HEK293 (cell line): ENCODE data around the gene LPO.

ENCODE experiments used
- CTCF ChIA-PET: fragments of 350-600 bp; formaldehyde crosslinking; extraction: SDS; loops from one replicate; lab custom pipeline; 2021; ENCODE audit warnings: antibody characterized with exemption; lab: Yijun Ruan, JAX
- POLR2A ChIA-PET: fragments of 300-600 bp; formaldehyde crosslinking; extraction: SDS; loops from one replicate; lab custom pipeline; 2020; ENCODE audit warnings: antibody characterized with exemption, inconsistent platforms; lab: Yijun Ruan, JAX
- H3K27ac ChIP-seq: fragments of 200-500 bp; sonication (Bioruptor generic); 2 replicates; pipeline ENCODE4 v1.5.1; 2014; ENCODE audit warnings: low read depth, low read length, control low read depth, inconsistent platforms; ENCODE audit errors: extremely low read depth
- H3K36me3 ChIP-seq, 2 experiments: fragments of 200-500 bp in 1 of 2; sonication (Bioruptor generic) in 1 of 2; 1 replicate in 1 of 2; 2 replicates in 1 of 2; pipeline ENCODE4 v1.5.1; 2014 to 2017; ENCODE audit warnings: inconsistent platforms in 2 of 2, low read length in 2 of 2; ENCODE audit not compliant: control insufficient read depth in 2 of 2, insufficient read depth in 1 of 2
- H3K4me1 ChIP-seq: fragments of 200-500 bp; sonication (Bioruptor generic); 2 replicates; pipeline ENCODE4 v1.5.1; 2014; ENCODE audit warnings: mild to moderate bottlenecking, low read length, inconsistent platforms; ENCODE audit not compliant: control insufficient read depth, insufficient read depth
- H3K4me3 ChIP-seq: 2 replicates; pipeline ENCODE4 v1.5.1; 2011; ENCODE audit warnings: low read depth, mild to moderate bottlenecking, control low read depth, low read length, moderate library complexity
- H3K9me3 ChIP-seq: fragments of 200-500 bp; sonication (Bioruptor generic); 2 replicates; pipeline ENCODE4 v1.5.1; 2014; ENCODE audit warnings: low read depth, low read length, inconsistent platforms; ENCODE audit not compliant: control insufficient read depth, insufficient read depth
- BCL11B ChIP-seq: fragments of 450-650 bp; formaldehyde crosslinking; IDR thresholded peaks from 2 replicates; pipeline ENCODE4 v1.5.1; 2016; ENCODE audit warnings: low read depth, missing biosample characterization, missing genetic modification characterization
- FEZF1 ChIP-seq: fragments of 450-650 bp; formaldehyde crosslinking; IDR thresholded peaks from 2 replicates; pipeline ENCODE4 v1.5.1; 2016; ENCODE audit warnings: missing biosample characterization, missing genetic modification characterization
- SETDB1 ChIP-seq: IDR thresholded peaks from one replicate; pipeline ENCODE4 v1.6.1; 2017; ENCODE audit warnings: mild to moderate bottlenecking, low read length, moderate library complexity, mixed read lengths; ENCODE audit not compliant: insufficient read length
- TCF7L2 ChIP-seq: IDR thresholded peaks from 2 replicates; pipeline ENCODE4 v1.6.1; 2011; ENCODE audit warnings: low read depth, mild to moderate bottlenecking, inconsistent platforms, low read length, moderate library complexity, borderline replicate concordance
- ZEB2 ChIP-seq: fragments of 450-650 bp; formaldehyde crosslinking; IDR thresholded peaks from 2 replicates; pipeline ENCODE4 v1.5.1; 2016; ENCODE audit warnings: missing biosample characterization, missing genetic modification characterization
- ZFP37 ChIP-seq: fragments of 450-650 bp; formaldehyde crosslinking; IDR thresholded peaks from 2 replicates; pipeline ENCODE4 v1.5.1; 2016; ENCODE audit warnings: missing biosample characterization, missing genetic modification characterization
- ZFP41 ChIP-seq: fragments of 450-650 bp; formaldehyde crosslinking; IDR thresholded peaks from 2 replicates; pipeline ENCODE4 v1.5.1; 2016; ENCODE audit warnings: missing biosample characterization, missing genetic modification characterization, borderline replicate concordance
- ZIC2 ChIP-seq: fragments of 450-650 bp; formaldehyde crosslinking; IDR thresholded peaks from 2 replicates; pipeline ENCODE4 v1.5.1; 2016; ENCODE audit warnings: missing biosample characterization, missing genetic modification characterization
- ZNF10 ChIP-seq: fragments of 450-650 bp; formaldehyde crosslinking; IDR thresholded peaks from 2 replicates; pipeline ENCODE4 v1.5.1; 2017; ENCODE audit warnings: missing biosample characterization, missing genetic modification characterization
- ZNF133 ChIP-seq: fragments of 450-650 bp; formaldehyde crosslinking; IDR thresholded peaks from 2 replicates; pipeline ENCODE4 v1.5.1; 2016; ENCODE audit warnings: missing biosample characterization, missing genetic modification characterization
- ZNF146 ChIP-seq: fragments of 450-650 bp; formaldehyde crosslinking; IDR thresholded peaks from 2 replicates; pipeline ENCODE4 v1.5.1; 2016; ENCODE audit warnings: missing biosample characterization, missing genetic modification characterization
- ZNF169 ChIP-seq: fragments of 450-650 bp; formaldehyde crosslinking; IDR thresholded peaks from 2 replicates; pipeline ENCODE4 v1.5.1; 2016; ENCODE audit warnings: missing biosample characterization, missing genetic modification characterization
- ZNF175 ChIP-seq: fragments of 450-650 bp; formaldehyde crosslinking; IDR thresholded peaks from 2 replicates; pipeline ENCODE4 v1.5.1; 2016; ENCODE audit warnings: missing biosample characterization, missing genetic modification characterization
- ZNF24 ChIP-seq: fragments of 450-650 bp; formaldehyde crosslinking; IDR thresholded peaks from 2 replicates; pipeline ENCODE4 v1.5.1; 2016; ENCODE audit warnings: missing biosample characterization, missing genetic modification characterization
- ZNF302 ChIP-seq: fragments of 450-650 bp; formaldehyde crosslinking; IDR thresholded peaks from 2 replicates; pipeline ENCODE4 v1.5.1; 2016; ENCODE audit warnings: missing biosample characterization, missing genetic modification characterization, low read depth
- ZNF324 ChIP-seq: fragments of 450-650 bp; formaldehyde crosslinking; IDR thresholded peaks from 2 replicates; pipeline ENCODE4 v1.5.1; 2016; ENCODE audit warnings: missing biosample characterization, missing genetic modification characterization
- ZNF426 ChIP-seq: fragments of 450-650 bp; formaldehyde crosslinking; IDR thresholded peaks from 2 replicates; pipeline ENCODE4 v1.5.1; 2017; ENCODE audit warnings: missing biosample characterization, missing genetic modification characterization, mild to moderate bottlenecking, inconsistent platforms, moderate library complexity
- ZNF530 ChIP-seq: fragments of 450-650 bp; formaldehyde crosslinking; IDR thresholded peaks from 2 replicates; pipeline ENCODE4 v1.5.1; 2016; ENCODE audit warnings: low read depth, missing biosample characterization, missing genetic modification characterization
- ZNF548 ChIP-seq: fragments of 450-650 bp; formaldehyde crosslinking; IDR thresholded peaks from 2 replicates; pipeline ENCODE4 v1.5.1; 2016; ENCODE audit warnings: missing biosample characterization, missing genetic modification characterization
- ZNF561 ChIP-seq: fragments of 450-650 bp; IDR thresholded peaks from 2 replicates; pipeline ENCODE4 v1.5.1; 2018; ENCODE audit warnings: missing biosample characterization, missing genetic modification characterization, borderline replicate concordance
- ZNF629 ChIP-seq: fragments of 450-650 bp; formaldehyde crosslinking; IDR thresholded peaks from 2 replicates; pipeline ENCODE4 v1.5.1; 2017; ENCODE audit warnings: missing biosample characterization, missing genetic modification characterization
- ZNF654 ChIP-seq: fragments of 450-650 bp; formaldehyde crosslinking; IDR thresholded peaks from 2 replicates; pipeline ENCODE4 v1.5.1; 2016; ENCODE audit warnings: low read depth, missing biosample characterization, missing genetic modification characterization
- ZNF670 ChIP-seq: fragments of 450-650 bp; formaldehyde crosslinking; IDR thresholded peaks from 2 replicates; pipeline ENCODE4 v1.5.1; 2016; ENCODE audit warnings: missing biosample characterization, missing genetic modification characterization, low read depth
- ZSCAN30 ChIP-seq: fragments of 450-650 bp; IDR thresholded peaks from 2 replicates; pipeline ENCODE4 v1.5.1; 2018; ENCODE audit warnings: missing biosample characterization, mild to moderate bottlenecking, missing genetic modification characterization, moderate library complexity
- TF ChIP-seq, protein P1 (sequence below): fragments of 450-650 bp; formaldehyde crosslinking; IDR thresholded peaks from 2 replicates; pipeline ENCODE4 v1.5.1; 2016; ENCODE audit warnings: missing biosample characterization, missing genetic modification characterization
- TF ChIP-seq, protein P2 (sequence below): fragments of 450-650 bp; formaldehyde crosslinking; IDR thresholded peaks from 2 replicates; pipeline ENCODE4 v1.5.1; 2017; ENCODE audit warnings: missing biosample characterization, missing genetic modification characterization
- TF ChIP-seq, protein P3 (sequence below): fragments of 450-650 bp; formaldehyde crosslinking; IDR thresholded peaks from 2 replicates; pipeline ENCODE4 v1.5.1; 2016; ENCODE audit warnings: missing biosample characterization, missing genetic modification characterization
- TF ChIP-seq, protein P4 (sequence below): fragments of 450-650 bp; formaldehyde crosslinking; optimal IDR thresholded peaks from 2 replicates; pipeline ENCODE3; 2016; ENCODE audit warnings: missing biosample characterization, mild to moderate bottlenecking, missing genetic modification characterization
- TF ChIP-seq, protein P5 (sequence below): fragments of 450-650 bp; formaldehyde crosslinking; IDR thresholded peaks from 2 replicates; pipeline ENCODE4 v1.5.1; 2016; ENCODE audit warnings: missing biosample characterization, missing genetic modification characterization

LPO gene

GRCh38 chr17:58249270-58250133, 11.1 kb downstream of the LPO start:
- Histone ChIP-seq H3K4me3 (peak overlapping the region; percentile 32), H3K27ac (no peak overlapping the region; the same call in 1 of the 2 replicates)
- POLR2A ChIA-PET = interaction anchor here (0.9 to 1.3 kb wide), 2 partner anchors 168 to 409 kb away, joined by 3 to 4 read pairs; partner anchors contain the start of gene RNF43
- TF ChIP-seq ZNF175 (tag by site-specific recombination) = no peak
- TF ChIP-seq ZNF146 (tag by site-specific recombination) = no peak
- TF ChIP-seq, protein P1, sequence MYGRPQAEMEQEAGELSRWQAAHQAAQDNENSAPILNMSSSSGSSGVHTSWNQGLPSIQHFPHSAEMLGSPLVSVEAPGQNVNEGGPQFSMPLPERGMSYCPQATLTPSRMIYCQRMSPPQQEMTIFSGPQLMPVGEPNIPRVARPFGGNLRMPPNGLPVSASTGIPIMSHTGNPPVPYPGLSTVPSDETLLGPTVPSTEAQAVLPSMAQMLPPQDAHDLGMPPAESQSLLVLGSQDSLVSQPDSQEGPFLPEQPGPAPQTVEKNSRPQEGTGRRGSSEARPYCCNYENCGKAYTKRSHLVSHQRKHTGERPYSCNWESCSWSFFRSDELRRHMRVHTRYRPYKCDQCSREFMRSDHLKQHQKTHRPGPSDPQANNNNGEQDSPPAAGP = 0 out of 2 replicates have a peak, but pooled peaks have one; percentile 32
- TF ChIP-seq ZIC2 (tag by site-specific recombination) = peak; percentile 50
- TF ChIP-seq SETDB1 = peak; percentile 54
- peak; percentile 60; the same call in 1 of the 2 replicates for TF ChIP-seq ZSCAN30 (tag by site-specific recombination)
- peak; percentile 63; the same call in 1 of the 2 replicates for TF ChIP-seq ZNF324 (tag by site-specific recombination)
- TF ChIP-seq ZNF302 = no peak
- 0 out of 2 replicates have a peak, but pooled peaks have one; percentile 15 for TF ChIP-seq ZNF629
- no peak for TF ChIP-seq BCL11B (tag by site-specific recombination)
- no peak for TF ChIP-seq ZNF24
- TF ChIP-seq ZFP37 (tag by site-specific recombination) = 0 out of 2 replicates have a peak, but pooled peaks have one; percentile 28
- TF ChIP-seq ZNF561 (tag by site-specific recombination) = peak; percentile 54; the same call in 1 of the 2 replicates
- TF ChIP-seq ZNF530 (tag by site-specific recombination) = no peak
- TF ChIP-seq ZNF548 (tag by site-specific recombination) = no peak
- TF ChIP-seq ZFP41 (tag by site-specific recombination) = no peak
- TF ChIP-seq ZEB2 (tag by site-specific recombination) = peak; percentile 56; the same call in 1 of the 2 replicates
- TF ChIP-seq TCF7L2 = no peak
- TF ChIP-seq, protein P2, sequence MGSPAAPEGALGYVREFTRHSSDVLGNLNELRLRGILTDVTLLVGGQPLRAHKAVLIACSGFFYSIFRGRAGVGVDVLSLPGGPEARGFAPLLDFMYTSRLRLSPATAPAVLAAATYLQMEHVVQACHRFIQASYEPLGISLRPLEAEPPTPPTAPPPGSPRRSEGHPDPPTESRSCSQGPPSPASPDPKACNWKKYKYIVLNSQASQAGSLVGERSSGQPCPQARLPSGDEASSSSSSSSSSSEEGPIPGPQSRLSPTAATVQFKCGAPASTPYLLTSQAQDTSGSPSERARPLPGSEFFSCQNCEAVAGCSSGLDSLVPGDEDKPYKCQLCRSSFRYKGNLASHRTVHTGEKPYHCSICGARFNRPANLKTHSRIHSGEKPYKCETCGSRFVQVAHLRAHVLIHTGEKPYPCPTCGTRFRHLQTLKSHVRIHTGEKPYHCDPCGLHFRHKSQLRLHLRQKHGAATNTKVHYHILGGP = no peak
- no peak for TF ChIP-seq ZNF426 (tag by site-specific recombination)
- no peak for TF ChIP-seq ZNF10 (tag by site-specific recombination)
- TF ChIP-seq, protein P3, sequence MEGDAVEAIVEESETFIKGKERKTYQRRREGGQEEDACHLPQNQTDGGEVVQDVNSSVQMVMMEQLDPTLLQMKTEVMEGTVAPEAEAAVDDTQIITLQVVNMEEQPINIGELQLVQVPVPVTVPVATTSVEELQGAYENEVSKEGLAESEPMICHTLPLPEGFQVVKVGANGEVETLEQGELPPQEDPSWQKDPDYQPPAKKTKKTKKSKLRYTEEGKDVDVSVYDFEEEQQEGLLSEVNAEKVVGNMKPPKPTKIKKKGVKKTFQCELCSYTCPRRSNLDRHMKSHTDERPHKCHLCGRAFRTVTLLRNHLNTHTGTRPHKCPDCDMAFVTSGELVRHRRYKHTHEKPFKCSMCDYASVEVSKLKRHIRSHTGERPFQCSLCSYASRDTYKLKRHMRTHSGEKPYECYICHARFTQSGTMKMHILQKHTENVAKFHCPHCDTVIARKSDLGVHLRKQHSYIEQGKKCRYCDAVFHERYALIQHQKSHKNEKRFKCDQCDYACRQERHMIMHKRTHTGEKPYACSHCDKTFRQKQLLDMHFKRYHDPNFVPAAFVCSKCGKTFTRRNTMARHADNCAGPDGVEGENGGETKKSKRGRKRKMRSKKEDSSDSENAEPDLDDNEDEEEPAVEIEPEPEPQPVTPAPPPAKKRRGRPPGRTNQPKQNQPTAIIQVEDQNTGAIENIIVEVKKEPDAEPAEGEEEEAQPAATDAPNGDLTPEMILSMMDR = peak; percentile 71
- no peak for TF ChIP-seq ZNF169 (tag by site-specific recombination)
- no peak for TF ChIP-seq ZNF670
- TF ChIP-seq, protein P4, sequence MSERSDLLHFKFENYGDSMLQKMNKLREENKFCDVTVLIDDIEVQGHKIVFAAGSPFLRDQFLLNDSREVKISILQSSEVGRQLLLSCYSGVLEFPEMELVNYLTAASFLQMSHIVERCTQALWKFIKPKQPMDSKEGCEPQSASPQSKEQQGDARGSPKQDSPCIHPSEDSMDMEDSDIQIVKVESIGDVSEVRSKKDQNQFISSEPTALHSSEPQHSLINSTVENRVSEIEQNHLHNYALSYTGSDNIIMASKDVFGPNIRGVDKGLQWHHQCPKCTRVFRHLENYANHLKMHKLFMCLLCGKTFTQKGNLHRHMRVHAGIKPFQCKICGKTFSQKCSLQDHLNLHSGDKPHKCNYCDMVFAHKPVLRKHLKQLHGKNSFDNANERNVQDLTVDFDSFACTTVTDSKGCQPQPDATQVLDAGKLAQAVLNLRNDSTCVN (tag by site-specific recombination) = peak; percentile 30
- TF ChIP-seq FEZF1 (tag by site-specific recombination) = no peak
- TF ChIP-seq ZNF654 (tag by site-specific recombination) = peak; percentile 56
- TF ChIP-seq, protein P5, sequence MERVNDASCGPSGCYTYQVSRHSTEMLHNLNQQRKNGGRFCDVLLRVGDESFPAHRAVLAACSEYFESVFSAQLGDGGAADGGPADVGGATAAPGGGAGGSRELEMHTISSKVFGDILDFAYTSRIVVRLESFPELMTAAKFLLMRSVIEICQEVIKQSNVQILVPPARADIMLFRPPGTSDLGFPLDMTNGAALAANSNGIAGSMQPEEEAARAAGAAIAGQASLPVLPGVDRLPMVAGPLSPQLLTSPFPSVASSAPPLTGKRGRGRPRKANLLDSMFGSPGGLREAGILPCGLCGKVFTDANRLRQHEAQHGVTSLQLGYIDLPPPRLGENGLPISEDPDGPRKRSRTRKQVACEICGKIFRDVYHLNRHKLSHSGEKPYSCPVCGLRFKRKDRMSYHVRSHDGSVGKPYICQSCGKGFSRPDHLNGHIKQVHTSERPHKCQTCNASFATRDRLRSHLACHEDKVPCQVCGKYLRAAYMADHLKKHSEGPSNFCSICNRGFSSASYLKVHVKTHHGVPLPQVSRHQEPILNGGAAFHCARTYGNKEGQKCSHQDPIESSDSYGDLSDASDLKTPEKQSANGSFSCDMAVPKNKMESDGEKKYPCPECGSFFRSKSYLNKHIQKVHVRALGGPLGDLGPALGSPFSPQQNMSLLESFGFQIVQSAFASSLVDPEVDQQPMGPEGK (tag by site-specific recombination) = peak; percentile 81
- TF ChIP-seq ZNF133 (tag by site-specific recombination) = no peak

More at GRCh38 chr17:58249270-58250133, 11.1 kb downstream of the LPO start:
- CTCF ChIA-PET = interaction anchor here (0.7 to 4.2 kb wide), 27 partner anchors 8 to 281 kb away, joined by 3 to 32 read pairs (median 4); partner anchors contain the start of genes LPO and MKS1
- Histone ChIP-seq H3K4me1 (no peaks in the 10 kb centered on the region), H3K9me3 (no peaks in the 10 kb centered on the region), H3K36me3 (no peaks in the 10 kb centered on the region)
